Right renal pelvis (tissue), 4 donors: ENCODE data around the gene CRYAB. TPM values are rescaled to one million over a fixed set of nuclear protein-coding genes. Genes with fewer than 3 reads are reported as not detected.
"Not testable (repeated sequence)": the region's sequence is repeated elsewhere in the genome, so short reads cannot be mapped to it uniquely, and the experiment has no call there.

ENCODE experiments used
- DNase-seq, 4 donors: peaks; one replicate each; pipeline ENCODE4 v3.0.0-alpha.2; 2013; ENCODE audit warnings: low read depth in 4 of 4, low spot score in 3 of 4, missing footprints in 1 of 4
- polyA plus RNA-seq, 4 donors: library from polyadenylated mRNA; unstranded; fragments of 120-200 nt; gene quantifications; one replicate each; pipeline ENCODE4 v1.2.1, GENCODE V29; 2013; ENCODE audit not compliant: insufficient read length in 4 of 4

The CRYAB gene
- polyA plus RNA-seq, 4 donors: 49.9 to 71.0 (median 58.3) TPM

GRCh38 chr11:111910676-111911562, 651 bp downstream of the CRYAB start:
- no peak for DNase-seq

- no peak for DNase-seq
Observed at GRCh38 chr11:111909378-111909777, 2.2 kb downstream of the CRYAB start.

- DNase-seq: no peak
Observed at GRCh38 chr11:111908639-111909305, 2.8 kb downstream of the CRYAB start.

GRCh38 chr11:111906680-111907079, 4.9 kb downstream of the CRYAB start:
- DNase-seq: no peak

GRCh38 chr11:111905411-111905810, 6.2 kb downstream of the CRYAB start:
- no peak for DNase-seq

GRCh38 chr11:111886844-111887243, 24.7 kb downstream of the CRYAB start:
- no peak for DNase-seq

GRCh38 chr11:111886032-111886431, 25.5 kb downstream of the CRYAB start:
- DNase-seq: no peak

GRCh38 chr11:111885053-111885452, 26.5 kb downstream of the CRYAB start:
- not testable (repeated sequence) for DNase-seq

- no peak for DNase-seq
Observed at GRCh38 chr11:111882202-111882601, 29.4 kb downstream of the CRYAB start.

GRCh38 chr11:111879637-111879960, 32.0 kb downstream of the CRYAB start:
- DNase-seq: no peak

- peak; percentile 97 to 98 (median 97) for DNase-seq
Observed at GRCh38 chr11:111878849-111879636, 32.5 kb downstream of the CRYAB start, which contains the start of the genes CFAP68 and FDXACB1. TSS of gene CFAP68 (plus strand) at chr11:111879541. CDS start at chr11:111879561, 20 bp downstream. TSS of gene FDXACB1 (minus strand) at chr11:111879165. CDS start at chr11:111879132, 33 bp downstream.

GRCh38 chr11:111878385-111878848, 33.2 kb downstream of the CRYAB start:
- no peak for DNase-seq

- DNase-seq: no peak
Observed at GRCh38 chr11:111871693-111872161, 39.8 kb downstream of the CRYAB start.

- DNase-seq: peak; percentile 65 to 88 (median 71)
Observed at GRCh38 chr11:111870886-111871692, 40.5 kb downstream of the CRYAB start, which contains the start of gene ALG9. TSS of gene ALG9 (minus strand) at chr11:111871581. CDS start at chr11:111871482, 99 bp downstream.

- no peak for DNase-seq
Observed at GRCh38 chr11:111870522-111870885, 41.1 kb downstream of the CRYAB start.

GRCh38 chr11:111870113-111870512, 41.5 kb downstream of the CRYAB start:
- DNase-seq: no peak

GRCh38 chr11:111860257-111860656, 51.3 kb downstream of the CRYAB start:
- DNase-seq: no peak
